Kidney capillary endothelial cell (primary cell): ENCODE measurements around the gene CELSR1.

ENCODE experiments used
- DNase-seq: peaks from one replicate; pipeline ENCODE4 v3.0.0-alpha.2; 2018; ENCODE audit warnings: low spot score

The CELSR1 gene

DNA sequence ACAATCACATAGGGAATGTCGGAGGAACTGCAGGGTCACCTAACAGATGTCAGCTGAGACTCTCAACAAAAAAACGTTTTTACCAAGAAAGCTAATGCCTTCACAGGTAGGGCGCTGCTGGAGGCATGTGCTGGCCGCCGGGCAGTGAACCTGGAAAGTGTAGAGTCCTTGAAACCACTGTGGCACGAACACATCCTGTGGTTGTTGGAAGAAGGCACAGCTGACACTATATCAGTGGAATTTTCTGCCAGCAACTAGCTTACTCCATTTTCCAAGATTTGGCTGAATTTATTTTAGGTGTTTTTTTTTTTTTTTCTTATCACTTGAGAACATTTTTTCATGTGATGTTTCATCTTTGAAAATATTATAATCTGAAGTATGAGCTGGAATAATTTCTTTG, 187.7 kb downstream of the CELSR1 start:
- no peak for DNase-seq

DNA sequence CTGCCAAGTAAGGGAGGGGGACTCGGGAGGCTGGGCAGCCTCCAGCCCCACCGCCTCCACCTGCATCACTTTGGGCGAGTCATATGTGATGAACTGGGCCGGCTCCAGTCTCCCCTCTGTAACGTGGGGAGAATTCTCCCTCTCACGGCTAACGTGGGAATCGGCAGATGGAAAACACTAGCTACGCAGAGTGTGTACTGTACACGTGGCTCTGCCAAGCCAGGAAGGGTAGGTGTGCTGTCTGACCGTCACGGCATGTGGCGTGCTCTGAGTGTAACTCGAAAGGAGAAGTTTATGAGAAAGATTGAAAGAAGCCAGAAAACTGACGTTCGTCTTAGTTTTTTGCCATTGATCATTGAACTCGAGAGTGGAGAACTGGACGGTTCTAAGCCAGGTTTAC, 188.2 kb downstream of the CELSR1 start:
- DNase-seq: no peak

DNA sequence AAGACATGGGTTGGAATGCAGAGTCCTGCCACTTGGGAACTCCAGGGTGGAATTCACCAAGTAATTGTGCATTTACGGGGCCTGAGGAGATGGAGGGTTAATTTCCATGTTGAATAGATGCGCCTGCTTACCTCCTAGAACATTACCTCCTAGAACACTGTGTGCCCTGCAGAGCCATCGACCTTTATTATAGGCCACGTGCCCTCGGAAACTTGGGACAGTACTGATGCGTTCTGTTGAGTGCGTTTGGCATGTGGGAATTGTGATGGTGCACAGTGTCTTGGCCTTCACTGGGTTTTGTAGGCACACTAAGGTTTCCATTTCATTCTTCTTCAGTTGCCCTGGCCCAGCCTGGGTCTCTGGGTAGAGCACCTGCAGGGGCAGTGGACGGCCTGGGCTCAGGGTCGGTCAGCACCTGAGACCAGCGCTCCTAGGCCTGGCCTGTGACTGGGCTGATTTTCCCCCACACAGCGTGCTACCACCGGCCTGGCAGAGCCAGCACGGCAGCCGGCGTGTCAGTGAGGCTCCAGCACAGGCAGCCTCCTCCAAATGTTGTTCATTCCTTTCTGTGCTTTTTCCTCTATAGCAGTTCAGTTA, 189.2 kb downstream of the CELSR1 start:
- DNase-seq: no peak

DNA sequence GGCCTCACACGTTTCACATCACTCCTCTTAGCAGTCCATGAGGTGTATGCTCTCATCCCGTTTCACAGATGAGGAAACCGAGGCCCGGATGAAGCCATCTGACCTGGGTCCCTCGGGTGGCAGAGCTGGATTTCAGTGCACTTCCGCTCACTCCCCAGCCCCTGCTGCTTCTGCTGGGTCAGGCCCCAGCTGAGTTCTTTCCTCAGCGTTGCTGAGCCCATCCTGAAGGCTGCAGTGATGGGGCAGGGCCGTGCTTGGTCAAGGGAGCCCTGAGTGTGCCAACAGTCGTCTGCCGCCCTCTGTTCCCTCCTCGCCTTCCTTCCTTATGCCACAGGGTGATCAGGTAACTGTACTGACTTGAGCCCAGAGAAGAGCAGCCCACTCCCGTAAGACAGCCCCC, 189.8 kb downstream of the CELSR1 start:
- DNase-seq: no peak

DNA sequence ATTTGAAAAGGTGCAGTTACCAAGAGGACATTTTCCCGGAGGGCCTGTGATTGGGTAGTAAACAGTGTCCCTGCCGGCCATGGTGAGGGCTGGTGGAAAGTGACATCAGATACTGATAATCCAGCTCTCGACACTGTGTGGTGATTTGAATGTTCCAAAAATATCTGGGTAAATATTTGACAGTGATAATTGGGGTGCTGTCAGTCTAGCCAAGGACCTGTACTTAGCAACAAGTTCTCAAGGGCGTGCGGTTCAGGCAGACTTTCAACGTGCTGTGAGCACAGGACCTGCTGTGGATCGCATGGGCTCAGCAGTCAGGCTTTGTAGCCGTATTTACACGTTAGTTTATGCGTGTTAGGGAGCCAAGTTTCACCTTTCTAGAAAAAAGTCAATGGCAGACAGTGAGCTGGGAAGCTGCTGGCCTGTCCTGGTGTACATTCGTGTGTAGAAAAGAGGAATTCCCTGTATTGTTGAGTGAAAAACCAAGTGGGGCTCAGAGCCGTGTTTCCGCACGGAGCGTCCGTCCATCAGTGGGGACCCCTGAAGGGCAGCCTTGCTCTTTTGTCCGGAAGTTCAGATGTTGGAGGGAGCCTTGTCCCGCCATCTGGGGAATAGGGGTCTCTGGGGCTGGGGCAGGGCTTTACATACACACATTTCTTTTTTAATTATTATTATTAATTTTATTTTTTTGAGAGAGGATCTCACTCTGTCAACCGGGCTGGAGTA, 190.6 kb downstream of the CELSR1 start:
- DNase-seq: no peak

DNA sequence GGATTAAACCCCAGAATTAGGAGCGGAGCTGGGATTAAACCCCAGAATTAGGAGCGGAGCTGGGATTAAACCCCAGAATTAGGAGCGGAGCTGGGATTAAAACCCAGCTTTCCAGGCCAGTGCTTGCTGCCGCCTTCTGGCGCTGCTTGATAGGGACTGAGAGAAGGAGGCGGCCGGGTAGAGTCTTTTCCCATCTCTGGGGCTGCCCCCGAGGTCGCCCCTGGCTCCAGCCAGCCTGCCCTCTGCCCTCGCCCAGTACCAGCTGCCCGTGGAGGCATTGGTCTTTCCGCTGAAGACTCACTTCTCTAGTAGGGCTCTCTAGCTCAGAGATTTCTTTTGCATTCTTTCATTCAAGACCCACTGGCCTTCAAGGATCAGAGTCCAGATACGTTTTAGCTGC, 196.7 kb downstream of the CELSR1 start:
- DNase-seq: no peak

DNA sequence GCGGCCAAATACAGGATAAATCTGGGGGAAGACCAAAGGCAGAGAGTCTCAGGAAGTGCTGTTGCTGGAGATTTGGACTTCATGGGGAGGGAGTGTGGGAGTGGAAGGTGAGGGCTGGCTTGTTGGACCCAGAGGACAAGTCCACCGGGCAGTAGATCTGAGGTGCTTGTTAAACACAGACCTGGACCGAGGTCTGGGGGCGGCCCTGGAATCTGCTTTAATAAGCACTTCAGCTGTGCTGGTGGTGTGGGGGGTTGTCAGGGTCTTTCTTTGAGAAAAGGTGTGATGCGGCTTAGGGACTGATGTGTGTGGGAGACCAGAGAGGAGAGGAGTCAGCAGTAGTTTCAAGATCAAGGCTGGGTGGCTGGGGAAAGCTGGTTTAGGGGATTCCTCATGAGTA, 197.5 kb downstream of the CELSR1 start:
- DNase-seq: no peak

DNA sequence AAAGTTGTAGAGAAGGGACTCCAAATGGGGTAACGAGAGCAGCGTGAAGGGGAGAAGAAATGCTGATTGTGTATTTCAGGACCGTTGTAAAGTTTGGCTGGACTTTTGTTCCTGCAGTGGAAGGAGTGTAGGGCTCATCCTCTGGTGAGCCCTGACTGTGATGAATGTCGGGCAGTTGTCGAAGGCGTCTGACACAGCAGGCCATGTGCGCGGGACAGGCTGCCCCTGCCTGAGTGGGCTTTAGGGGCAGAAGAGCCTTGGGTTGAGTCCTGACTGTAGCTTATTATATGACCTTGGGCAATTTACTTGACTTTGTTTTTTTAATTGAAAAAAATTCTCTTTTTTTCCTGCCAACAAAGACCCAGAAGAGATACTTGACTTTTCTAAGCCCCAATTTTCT, 198.8 kb downstream of the CELSR1 start:
- DNase-seq: no peak

DNA sequence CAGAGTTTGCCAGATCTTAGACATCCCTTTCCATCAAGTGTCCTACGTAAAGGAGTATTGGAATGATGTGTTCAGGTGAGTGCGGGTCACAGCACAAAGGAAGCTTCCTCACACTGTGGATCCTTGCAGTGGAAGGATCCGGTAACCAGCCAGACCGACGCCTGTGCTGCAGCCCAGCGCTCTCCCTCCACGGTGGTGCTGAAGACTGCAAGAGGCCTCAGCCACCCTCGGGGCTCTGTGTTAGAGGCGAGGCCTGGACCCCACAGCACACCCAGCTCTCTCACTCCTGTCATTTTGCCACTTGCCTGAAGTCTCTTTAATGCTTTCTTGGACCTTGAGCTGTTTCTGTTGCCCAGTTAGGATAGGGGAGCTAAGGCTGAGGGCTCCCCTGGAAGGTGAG, 199.6 kb downstream of the CELSR1 start:
- no peak for DNase-seq

DNA sequence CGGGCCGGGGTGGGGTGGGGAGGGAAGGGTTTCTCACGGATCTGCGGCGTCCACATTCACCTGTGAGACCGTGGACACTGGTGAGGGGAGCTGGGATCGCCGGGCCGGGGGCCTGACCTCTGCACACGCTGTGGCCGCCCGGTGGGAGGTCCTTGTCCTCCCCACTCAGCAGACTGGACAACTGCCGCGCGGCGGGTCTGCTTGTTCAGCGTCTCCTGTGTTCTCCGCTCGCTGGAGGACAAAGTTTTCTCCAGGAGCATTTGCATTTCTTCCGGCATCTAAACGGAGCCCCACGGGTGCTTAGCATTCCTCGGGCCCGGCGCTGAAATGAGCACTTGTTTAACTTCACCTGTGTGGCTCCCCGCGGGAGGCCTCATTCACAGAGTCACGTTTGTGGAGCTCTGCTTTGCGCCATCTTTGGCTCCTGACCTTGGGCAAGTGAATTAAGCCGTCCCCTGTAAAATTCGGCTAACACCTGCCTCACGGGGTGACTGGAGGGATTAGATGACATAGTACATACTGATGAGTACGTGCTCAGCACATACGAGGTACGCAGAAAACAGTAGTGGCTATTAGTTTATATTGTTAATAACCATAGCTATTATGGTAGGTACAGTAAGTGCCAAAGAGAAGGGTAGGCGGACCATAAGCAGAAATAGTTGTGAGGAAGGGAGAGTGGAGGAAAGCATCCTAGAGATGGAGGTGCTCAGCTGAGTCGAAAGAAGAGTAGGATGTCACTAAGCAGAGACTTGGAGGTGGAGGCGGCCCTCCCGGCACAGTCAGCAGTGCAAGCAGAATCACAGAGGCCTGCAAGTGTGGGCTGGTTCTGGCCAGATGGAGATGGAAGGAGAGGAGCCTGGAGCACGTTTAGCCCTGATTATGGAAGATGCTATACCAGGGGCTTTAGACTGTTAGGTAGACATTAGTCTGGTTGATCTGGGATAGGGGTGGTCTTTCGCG, 201.0 kb downstream of the CELSR1 start:
- DNase-seq: no peak

DNA sequence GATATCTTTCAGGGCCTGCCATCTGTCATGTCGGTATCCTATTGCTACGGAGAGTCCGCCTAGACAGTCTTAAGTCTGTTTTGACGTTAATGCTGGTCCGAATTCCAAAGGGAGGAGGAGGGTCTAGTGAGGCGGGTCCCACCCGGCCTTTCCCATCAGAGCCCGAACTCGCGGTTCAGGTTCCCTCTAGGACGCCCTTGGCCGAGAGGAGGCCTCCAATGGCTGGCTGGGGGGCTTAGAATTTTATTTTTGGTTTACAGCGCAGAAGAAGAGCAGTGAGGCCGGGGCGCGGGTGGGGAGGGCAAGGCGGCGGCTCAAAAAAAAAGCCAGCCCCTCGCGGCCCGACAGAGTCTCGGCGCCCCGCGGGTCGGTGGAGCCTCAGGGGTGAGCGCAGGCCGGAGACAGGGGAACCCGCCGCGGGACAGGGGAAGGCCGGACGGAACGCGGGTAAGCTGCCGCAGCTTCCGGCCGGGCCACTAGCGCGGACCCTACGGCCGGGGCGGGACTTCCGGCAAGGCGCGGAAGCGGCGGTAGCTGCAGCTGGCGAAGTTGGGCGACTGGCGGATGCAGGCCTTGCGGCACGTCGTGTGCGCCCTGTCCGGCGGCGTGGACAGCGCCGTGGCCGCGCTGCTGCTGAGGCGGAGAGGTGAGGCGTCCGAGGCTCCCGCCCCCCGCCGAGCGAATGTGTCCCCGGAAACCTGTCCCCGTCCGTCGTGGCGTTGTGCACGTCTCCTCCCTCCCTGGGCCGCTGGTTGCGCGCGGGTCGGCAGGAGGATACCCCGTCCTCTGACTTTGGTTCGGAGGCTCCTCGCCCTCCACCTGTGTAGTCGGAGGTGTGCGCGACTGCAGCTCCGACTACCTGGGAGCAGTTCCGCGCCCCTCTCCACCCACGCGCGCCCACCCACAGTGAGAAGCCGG, 202.0 kb downstream of the CELSR1 start, which contains the start of gene TRMU:
Gene TRMU (plus strand): TSS at position 514 of the 918 bp plus-strand sequence. CDS start 51 bp downstream, at position 565.
- peak; percentile 85 for DNase-seq

DNA sequence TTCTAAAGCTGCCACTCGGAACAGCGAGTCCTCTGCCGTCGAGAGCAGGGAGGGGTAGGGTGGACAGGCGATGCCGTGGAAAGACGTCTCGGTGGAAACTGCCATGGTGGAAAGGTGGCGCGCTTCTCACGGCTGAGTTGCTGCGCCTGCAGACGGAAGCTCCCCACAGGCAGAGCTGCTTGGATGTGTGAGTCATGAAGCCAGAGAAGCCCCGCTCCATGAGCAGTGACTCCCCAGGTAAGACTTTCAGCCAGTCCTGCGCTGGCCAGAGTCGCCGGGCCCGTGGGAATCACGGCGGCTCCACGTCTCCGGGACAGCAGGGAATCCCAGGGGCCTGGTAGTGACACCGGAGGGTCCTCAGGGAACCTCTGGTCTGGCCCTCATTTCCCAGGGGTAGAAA, 205.9 kb downstream of the CELSR1 start:
- no peak for DNase-seq

DNA sequence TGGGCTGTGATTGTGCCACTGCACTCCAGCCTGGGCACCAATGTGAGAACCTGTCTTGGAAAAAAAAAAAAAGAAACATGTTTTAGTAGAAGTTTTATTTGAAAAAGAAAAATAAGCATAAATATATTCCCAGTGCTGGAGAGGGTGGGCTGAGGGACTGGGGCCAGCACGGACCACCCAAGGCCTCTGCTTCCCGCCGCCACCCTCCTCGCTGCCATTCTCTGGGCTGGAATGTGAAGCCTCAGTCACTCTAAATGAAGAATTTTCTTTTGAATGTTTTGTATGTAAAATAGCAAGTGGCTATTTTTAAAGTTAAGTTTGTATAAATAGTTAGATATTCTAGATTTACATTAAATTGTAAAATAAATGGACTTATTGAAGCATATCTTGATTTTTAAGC, 207.0 kb downstream of the CELSR1 start:
- DNase-seq: no peak

DNA sequence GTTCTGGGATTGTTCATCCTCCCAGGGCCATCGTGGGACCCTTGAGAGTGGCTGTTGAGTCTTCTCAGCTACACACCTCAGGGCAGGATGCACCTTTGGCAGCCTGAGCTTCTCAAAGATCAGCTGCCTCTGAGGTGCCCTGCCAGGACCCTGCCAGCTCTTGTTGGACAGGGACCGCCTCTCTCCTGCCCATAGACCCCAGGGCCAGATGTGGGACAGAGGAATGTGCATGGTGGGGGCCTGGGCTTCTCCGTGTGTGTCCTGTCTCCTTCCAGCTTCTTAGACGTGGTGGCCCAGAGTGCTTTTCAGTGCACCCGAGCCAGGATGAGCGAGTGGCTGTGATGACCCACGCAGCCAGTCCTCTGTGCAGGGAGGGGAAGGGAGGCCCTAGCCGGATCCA, 207.8 kb downstream of the CELSR1 start:
- DNase-seq: no peak

DNA sequence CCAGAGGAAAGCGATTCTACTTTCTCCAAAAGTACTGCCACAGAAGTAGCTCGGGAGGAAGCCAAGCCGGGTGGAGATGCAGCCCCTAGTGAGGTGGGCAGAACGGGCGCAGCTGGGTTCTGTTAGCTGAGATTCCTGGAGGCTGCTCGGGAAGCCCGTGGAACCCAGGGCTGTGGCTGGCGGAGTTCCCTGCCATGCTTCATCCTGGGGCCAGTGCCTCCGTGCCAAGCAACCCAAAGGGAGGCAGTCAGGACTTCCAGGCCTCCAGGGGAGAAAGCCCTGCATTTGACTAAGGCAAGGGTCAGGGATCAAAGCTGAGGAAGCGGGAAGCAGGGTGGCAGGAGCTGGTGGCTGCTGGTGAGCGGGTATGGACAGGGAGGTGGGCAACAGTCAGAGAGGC, 208.6 kb downstream of the CELSR1 start:
- DNase-seq: no peak

DNA sequence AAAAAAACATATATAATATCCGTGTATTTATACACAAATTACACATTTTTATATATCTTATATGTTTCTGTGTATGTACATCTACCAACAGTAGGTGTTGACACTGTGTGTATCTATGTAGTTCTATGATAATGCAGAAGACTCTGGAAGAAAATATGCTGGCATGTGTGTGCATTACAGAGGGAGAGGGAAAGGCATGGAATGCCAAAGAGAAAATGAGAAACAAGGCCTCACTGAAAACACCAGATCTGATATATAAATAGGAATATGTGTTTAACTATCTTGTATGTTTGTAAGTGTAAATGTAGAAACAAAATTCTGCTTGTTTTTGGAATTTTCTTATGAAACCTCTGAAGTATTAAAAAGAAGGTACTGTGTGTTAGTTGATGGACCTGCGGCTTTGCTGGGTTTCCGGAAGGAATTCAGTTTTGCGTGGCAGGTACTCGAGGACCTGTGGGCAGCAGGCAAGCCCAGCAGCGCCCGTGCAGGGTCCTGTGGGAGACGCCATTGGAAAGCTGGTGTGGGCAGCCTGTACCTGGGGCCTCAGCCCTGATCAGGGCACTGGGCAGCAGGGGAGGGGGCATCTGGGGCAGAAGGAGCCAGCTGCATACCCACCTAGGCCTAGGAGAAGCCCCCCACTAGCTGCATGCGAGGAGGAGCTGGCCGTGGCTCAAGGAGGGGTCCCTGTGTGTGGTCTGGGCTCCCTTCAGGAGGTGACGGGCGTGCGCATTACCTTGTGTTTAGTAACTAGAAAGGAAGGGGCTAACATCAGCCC, 209.5 kb downstream of the CELSR1 start:
- DNase-seq: no peak

DNA sequence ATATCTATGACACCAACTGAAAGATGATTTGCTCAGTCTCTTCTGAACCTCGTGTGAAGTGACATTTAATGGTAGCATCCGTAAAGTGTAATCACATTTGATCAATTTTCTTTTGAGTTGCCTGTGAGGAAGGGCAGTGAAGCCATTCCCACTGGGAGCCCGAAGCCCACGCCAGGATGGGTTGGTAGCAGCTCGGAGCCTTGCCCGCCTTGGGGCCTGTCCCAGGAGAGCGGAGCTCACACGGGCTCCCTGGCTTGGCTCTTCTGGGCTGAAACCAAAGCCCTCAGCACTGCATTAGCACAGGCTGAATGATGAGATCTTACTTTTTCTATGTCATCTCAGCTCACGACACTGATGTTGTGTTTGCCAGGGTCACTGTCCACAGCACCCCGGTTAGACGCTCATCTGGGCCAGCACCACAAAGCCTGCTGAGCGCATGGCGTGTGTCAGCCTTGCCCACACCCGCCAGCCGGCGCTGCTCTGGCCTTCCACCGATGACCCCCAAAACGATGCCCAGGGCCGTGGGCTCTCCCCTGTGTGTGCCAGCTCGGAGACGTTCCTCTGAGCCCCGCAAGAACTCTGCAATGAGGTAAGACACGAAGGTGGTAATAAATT, 211.2 kb downstream of the CELSR1 start:
- no peak for DNase-seq

DNA sequence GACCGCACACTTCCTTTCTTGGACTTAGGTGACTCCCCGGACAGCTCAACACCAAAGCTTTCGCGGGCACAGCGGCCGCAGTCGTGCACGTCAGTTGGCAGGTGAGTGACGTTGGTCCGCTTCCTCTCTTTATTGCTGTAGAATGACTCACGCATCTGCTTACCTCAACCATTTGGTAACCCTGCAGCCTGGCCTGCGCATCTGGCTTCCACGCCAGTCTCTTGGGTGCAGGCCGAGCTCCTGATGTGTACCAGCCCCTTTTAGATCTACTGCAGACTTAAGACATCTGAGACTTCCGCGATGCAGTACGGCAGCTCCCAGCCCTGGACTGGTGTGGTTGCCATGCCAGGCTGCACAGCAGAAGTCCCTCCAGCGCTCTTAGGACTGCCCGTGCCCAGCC, 214.3 kb downstream of the CELSR1 start:
- no peak for DNase-seq

DNA sequence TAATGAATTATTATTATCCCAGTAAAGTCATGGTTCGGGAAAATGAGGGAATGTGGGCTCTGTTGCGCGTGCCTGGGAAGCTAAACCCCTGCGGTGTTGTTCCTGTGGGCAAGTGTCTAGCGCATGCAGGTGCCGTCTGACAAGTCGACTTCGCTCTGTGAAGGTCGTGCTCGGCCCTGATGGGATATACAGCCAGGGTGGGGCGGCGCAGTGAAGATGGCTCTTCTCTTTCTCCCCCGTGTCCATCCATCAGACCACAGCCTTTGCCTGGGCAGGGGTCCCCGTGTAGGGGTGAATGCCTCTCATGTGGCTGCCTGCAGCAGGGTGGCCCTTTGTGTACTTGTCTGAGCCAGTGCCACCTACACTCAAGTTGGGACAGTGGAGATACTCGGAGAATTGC, 214.7 kb downstream of the CELSR1 start:
- DNase-seq: no peak

DNA sequence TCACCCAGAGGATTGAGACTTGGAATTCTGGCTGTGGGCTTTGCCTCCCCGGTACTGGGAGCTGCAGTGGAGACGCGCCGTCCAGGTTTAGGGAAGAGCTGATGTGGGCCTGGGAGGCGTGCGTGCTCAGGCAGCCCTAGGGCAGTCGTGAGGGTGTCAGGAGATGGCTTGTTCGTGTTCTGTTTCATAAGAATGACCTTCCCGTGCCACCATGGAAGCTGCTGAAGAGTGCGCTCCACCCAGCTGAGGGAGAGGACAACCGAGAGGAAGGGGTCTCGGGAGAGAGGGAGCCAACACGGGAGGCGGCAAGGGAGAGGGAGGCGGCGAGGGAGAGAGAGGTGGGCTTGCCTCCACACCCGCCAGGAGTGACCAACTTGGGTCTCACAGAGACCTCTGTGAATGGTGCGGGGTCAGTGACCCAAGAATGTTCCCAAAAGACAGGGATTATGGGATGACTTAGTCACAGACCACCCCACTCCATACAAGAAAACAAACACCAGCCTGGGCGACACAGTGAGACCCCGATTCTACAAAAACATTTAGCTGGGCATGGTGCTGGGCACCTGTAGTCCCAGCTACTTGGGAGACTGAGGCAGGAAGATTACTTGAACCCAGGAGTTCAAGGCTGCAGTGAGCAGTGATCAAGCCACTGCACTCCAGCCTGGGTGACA, 216.6 kb downstream of the CELSR1 start:
- no peak for DNase-seq
